OCI-LY7 (cell line): ENCODE data around the gene PRMT1. TPM values are rescaled to one million over a fixed set of nuclear protein-coding genes. Genes with fewer than 3 reads are reported as not detected.

Experiments
- BruUV-seq: library from RNA; stranded (reverse); fragments of 400-500 nt; replicated peaks from 2 replicates; lab custom pipeline; 2021; lab: Mats Ljungman, UMichigan
- CTCF ChIA-PET: fragments of 300-600 bp; sonication (Branson Sonifier 250); formaldehyde crosslinking; loops from one replicate; lab custom pipeline; 2022; ENCODE audit warnings: antibody characterized with exemption; ENCODE audit not compliant: unreplicated experiment; lab: Charles Lee
- POLR2A ChIA-PET: fragments of 300-600 bp; sonication (Branson Sonifier 250); formaldehyde crosslinking; loops from one replicate; lab custom pipeline; 2022; ENCODE audit warnings: antibody characterized with exemption; lab: Charles Lee
- DNase-seq: peaks from one replicate; pipeline ENCODE4 v3.0.0-alpha.2; 2015; ENCODE audit warnings: low spot score
- H2AFZ ChIP-seq: fragments of 200-600 bp; sonication (generic), shearing (Covaris generic); 2 replicates; pipeline ENCODE4 v1.6.1; 2014; ENCODE audit warnings: mild to moderate bottlenecking, antibody characterized with exemption, low read length, moderate library complexity
- H3K27ac ChIP-seq: fragments of 200-600 bp; sonication (generic); 2 replicates; pipeline ENCODE4 v1.5.1; 2014; ENCODE audit warnings: mixed run types, low read depth, mild to moderate bottlenecking, moderate library complexity, low read length, inconsistent platforms; ENCODE audit not compliant: poor library complexity, severe bottlenecking
- H3K36me3 ChIP-seq: fragments of 200-600 bp; sonication (generic); 2 replicates; pipeline ENCODE4 v1.6.1; 2014; ENCODE audit warnings: mild to moderate bottlenecking, antibody characterized with exemption, low read length, moderate library complexity, mixed read lengths; ENCODE audit not compliant: insufficient read depth
- H3K4me1 ChIP-seq: fragments of 200-600 bp; sonication (generic); 2 replicates; pipeline ENCODE4 v1.5.1; 2014; ENCODE audit warnings: mild to moderate bottlenecking, low read length; ENCODE audit not compliant: insufficient read depth, poor library complexity, severe bottlenecking
- H3K4me2 ChIP-seq: fragments of 200-600 bp; sonication (generic); 2 replicates; pipeline ENCODE4 v1.6.1; 2014; ENCODE audit warnings: mild to moderate bottlenecking, low read length
- H3K4me3 ChIP-seq: fragments of 200-600 bp; sonication (generic); 2 replicates; pipeline ENCODE4 v1.5.1; 2014; ENCODE audit warnings: mild to moderate bottlenecking, low read depth, low read length; ENCODE audit not compliant: poor library complexity, severe bottlenecking
- H3K79me2 ChIP-seq: fragments of 200-600 bp; sonication (generic); 2 replicates; pipeline ENCODE4 v1.6.1; 2016; ENCODE audit warnings: low read depth, mild to moderate bottlenecking, low read length, moderate library complexity, mixed read lengths; ENCODE audit not compliant: insufficient read depth
- H3K9me2 ChIP-seq: fragments of 200-600 bp; sonication (generic); 2 replicates; pipeline ENCODE4 v1.6.1; 2016; ENCODE audit warnings: mild to moderate bottlenecking, low read length, mixed read lengths; ENCODE audit not compliant: insufficient read depth
- H3K9me3 ChIP-seq: fragments of 200-600 bp; sonication (generic); 2 replicates; pipeline ENCODE4 v1.6.1; 2014; ENCODE audit warnings: mild to moderate bottlenecking, mixed run types, low read length, mixed read lengths
- H4K20me1 ChIP-seq: fragments of 200-600 bp; sonication (generic); 2 replicates; pipeline ENCODE4 v1.6.1; 2014; ENCODE audit warnings: mild to moderate bottlenecking, antibody characterized with exemption, low read length, moderate library complexity, mixed read lengths; ENCODE audit not compliant: insufficient read depth
- EZH2phosphoT487 ChIP-seq: fragments of 200-600 bp; sonication (generic); IDR thresholded peaks from 2 replicates; pipeline ENCODE4 v1.6.1; 2018; ENCODE audit warnings: low read depth, borderline replicate concordance, mild to moderate bottlenecking, mixed run types, antibody characterized with exemption, low read length, moderate library complexity, mixed read lengths
- intact Hi-C: fragments of 100-400 bp; cut with micrococcal nuclease; formaldehyde crosslinking; loops from one replicate; pipeline ENCODE4 v1.10.0; 2022; ENCODE audit not compliant: unreplicated experiment
- total RNA-seq, 2 experiments: library from RNA; depleted of rRNA in 1 of 2; stranded (reverse); fragments of >200 nt in 1 of 2; shearing (Covaris generic) in 1 of 2; gene quantifications; 2 replicates each; pipeline ENCODE4 v1.2.3, GENCODE V29; 2014 to 2022
- TF ChIP-seq, protein P1 (sequence below): fragments of 200-600 bp; sonication (generic); conservative IDR thresholded peaks from 2 replicates; pipeline ENCODE4 v1.5.1; 2014; ENCODE audit warnings: mild to moderate bottlenecking, antibody characterized with exemption, low read length, moderate library complexity, mixed read lengths

Gene PRMT1
- total RNA-seq, 2 experiments from 2014 or later = 266 to 403 TPM

DNA sequence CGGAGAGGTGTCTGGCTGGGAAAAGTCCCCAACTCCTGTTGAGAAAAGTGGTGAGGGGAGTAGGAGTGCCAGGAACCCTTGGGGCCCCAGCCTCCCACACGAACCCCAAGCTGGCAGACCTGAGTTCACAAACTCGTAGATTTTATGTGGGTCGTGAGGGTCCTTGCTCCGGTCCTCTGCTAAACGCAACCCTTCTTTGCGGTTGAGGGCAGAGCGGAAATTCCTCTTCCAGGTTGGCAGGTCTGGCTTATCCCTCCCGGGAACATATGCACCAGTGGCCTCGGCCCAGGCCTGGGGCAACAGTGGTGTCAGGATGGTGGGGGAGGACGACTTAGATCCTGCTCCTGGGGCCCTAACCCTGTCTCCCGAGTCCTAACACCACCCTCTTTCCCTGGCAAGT is 13.8 kb upstream of the PRMT1 start:
- Histone ChIP-seq H3K79me2 (peaks cover 34% of the 10 kb centered on the region), H3K4me2 (no peak overlapping the region), H3K9me3 (no peaks in the 10 kb centered on the region), H4K20me1 (no peaks in the 10 kb centered on the region), H3K4me1 (peaks cover 17% of the 10 kb centered on the region), H3K9me2 (no peaks in the 10 kb centered on the region), H2AFZ (no peak overlapping the region), H3K27ac (no peak overlapping the region), H3K4me3 (no peak overlapping the region), H3K36me3 (peaks cover 49% of the 10 kb centered on the region)
- no peak for DNase-seq
- ChIA-PET POLR2A (no interaction called here), CTCF (no interaction called here)
- BruUV-seq = no TSS peak
- no peak for TF ChIP-seq EZH2phosphoT487
- TF ChIP-seq, protein P1, sequence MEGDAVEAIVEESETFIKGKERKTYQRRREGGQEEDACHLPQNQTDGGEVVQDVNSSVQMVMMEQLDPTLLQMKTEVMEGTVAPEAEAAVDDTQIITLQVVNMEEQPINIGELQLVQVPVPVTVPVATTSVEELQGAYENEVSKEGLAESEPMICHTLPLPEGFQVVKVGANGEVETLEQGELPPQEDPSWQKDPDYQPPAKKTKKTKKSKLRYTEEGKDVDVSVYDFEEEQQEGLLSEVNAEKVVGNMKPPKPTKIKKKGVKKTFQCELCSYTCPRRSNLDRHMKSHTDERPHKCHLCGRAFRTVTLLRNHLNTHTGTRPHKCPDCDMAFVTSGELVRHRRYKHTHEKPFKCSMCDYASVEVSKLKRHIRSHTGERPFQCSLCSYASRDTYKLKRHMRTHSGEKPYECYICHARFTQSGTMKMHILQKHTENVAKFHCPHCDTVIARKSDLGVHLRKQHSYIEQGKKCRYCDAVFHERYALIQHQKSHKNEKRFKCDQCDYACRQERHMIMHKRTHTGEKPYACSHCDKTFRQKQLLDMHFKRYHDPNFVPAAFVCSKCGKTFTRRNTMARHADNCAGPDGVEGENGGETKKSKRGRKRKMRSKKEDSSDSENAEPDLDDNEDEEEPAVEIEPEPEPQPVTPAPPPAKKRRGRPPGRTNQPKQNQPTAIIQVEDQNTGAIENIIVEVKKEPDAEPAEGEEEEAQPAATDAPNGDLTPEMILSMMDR = no peak
- intact Hi-C loops = no loop called here

DNA sequence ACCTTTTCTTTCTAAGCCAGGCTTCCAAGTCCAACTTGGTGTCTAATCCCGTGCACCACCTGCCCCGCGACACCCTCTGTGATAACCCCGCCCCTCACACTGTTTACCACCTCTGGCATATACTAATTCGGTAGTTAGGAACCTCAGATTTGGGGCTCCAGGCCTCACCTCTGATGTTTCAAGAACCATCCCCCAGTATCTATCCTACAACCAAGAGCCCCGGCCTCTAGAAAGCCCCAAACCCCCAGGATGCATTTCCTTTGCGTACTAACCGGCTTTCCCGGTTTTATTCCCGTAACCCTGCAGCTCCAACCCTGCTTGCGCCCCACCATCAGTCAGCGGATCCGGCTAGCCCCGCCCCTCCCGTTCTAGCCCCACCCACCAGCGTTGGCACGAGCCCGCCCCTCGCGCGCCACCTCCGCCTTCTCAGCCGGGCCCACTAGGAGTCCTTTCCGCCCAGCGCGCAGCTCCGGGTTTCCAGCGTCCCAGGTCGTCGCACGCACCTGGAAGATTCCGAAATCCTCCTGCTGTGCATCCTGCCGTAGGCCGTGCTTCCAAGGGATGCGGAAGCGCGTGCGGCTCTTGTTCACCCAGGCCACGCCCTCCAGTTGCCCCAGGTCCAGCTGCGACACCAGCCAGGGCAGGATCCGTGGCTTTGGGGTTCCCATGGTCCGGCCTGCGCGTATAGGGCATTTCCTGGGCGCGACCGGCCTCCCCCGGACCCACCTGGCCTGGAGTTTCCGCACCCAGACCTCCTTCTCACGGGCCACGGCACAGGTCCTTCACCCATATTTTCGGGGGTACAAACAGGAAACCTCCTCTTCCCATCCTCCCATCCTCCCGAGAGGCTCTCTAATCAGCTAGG is 12.7 kb upstream of the PRMT1 start:
- POLR2A ChIA-PET = interaction anchor here (0.6 to 2.2 kb wide), 3 partner anchors 11 to 75 kb away, joined by 3 to 8 read pairs (median 4); partner anchors contain the start of gene RRAS
- H3K4me2 ChIP-seq = peak overlapping the region; percentile 87
- CTCF ChIA-PET = no interaction called here
- H3K9me2 ChIP-seq = no peaks in the 10 kb centered on the region
- H3K27ac ChIP-seq = peak overlapping the region; percentile 89
- peaks cover 17% of the 10 kb centered on the region for H3K4me1 ChIP-seq
- BruUV-seq = no TSS peak
- DNase-seq = peak; percentile 80
- peak overlapping the region; percentile 90 for H3K4me3 ChIP-seq
- peaks cover 43% of the 10 kb centered on the region for H3K36me3 ChIP-seq
- no peaks in the 10 kb centered on the region for H3K9me3 ChIP-seq
- TF ChIP-seq, protein P1 = no peak
- TF ChIP-seq EZH2phosphoT487 = no peak
- intact Hi-C loops = no loop called here
- peaks cover 34% of the 10 kb centered on the region for H3K79me2 ChIP-seq
- H2AFZ ChIP-seq = no peak overlapping the region
- H4K20me1 ChIP-seq = no peaks in the 10 kb centered on the region

DNA sequence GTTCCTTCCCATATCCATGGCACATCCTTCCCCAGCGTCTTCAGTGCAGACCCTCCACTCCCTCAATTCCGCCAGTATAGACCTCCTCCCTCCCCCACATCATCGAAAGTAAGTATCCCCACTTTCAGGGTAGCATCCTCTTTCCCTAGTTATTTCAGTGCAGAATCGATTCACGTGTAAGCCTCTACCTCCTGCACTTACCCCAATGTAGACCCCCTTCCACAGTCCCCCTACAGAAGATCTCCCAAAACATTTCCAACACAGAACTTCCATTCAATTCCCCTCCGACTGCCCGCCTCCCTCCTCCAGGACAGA is 12.1 kb upstream of the PRMT1 start:
- DNase-seq = no peak
- BruUV-seq = no TSS peak
- H3K9me2 ChIP-seq = no peaks in the 10 kb centered on the region
- peaks cover 44% of the 10 kb centered on the region for H3K36me3 ChIP-seq
- TF ChIP-seq EZH2phosphoT487 = no peak
- TF ChIP-seq, protein P1 = no peak
- CTCF ChIA-PET = no interaction called here
- peak overlapping the region; percentile 90 for H3K4me3 ChIP-seq
- intact Hi-C loops = no loop called here
- peak overlapping the region; percentile 60; the same call in 1 of the 2 replicates for H2AFZ ChIP-seq
- H3K9me3 ChIP-seq = no peaks in the 10 kb centered on the region
- H3K79me2 ChIP-seq = peaks cover 34% of the 10 kb centered on the region
- H3K4me2 ChIP-seq = peak overlapping the region; percentile 87
- no peaks in the 10 kb centered on the region for H4K20me1 ChIP-seq
- H3K27ac ChIP-seq = peak overlapping the region; percentile 89
- POLR2A ChIA-PET = interaction anchor here (0.6 to 2.2 kb wide), 5 partner anchors 10 to 76 kb away, joined by 3 to 8 read pairs (median 4); partner anchors contain the start of genes RRAS and SCAF1
- peaks cover 17% of the 10 kb centered on the region for H3K4me1 ChIP-seq
